ENCODE measurements around the gene CNOT4. TPM values are rescaled to one million over a fixed set of nuclear protein-coding genes. Genes with fewer than 3 reads are reported as not detected.

CNOT4 gene
- total RNA-seq, 1 donor from 2014 or later, result 33.4 TPM

- Mint-ChIP-seq H3K9me3 (peaks cover 7% of the 10 kb centered on the region), H3K27ac (no peak overlapping the region), H3K4me1 (no peaks in the 10 kb centered on the region), H3K36me3 (no peaks in the 10 kb centered on the region), H3K4me3 (no peak overlapping the region), H3K27me3 (ENCODE audit: low read depth) (no peaks in the 10 kb centered on the region)
- no peak for DNase-seq (ENCODE audit: low spot score in 2 of 2, unreplicated experiment in 2 of 2)
- TF ChIP-seq CTCF (IDR thresholded peaks at IDR 0.05; ENCODE audit: unreplicated experiment), result no peak
Observed at GRCh38 chr7:135522509-135522908, 12.6 kb upstream of the CNOT4 start.

GRCh38 chr7:135519871-135520270, 10.0 kb upstream of the CNOT4 start:
- Mint-ChIP-seq H3K9me3 (peaks cover 7% of the 10 kb centered on the region), H3K4me3 (no peak overlapping the region), H3K27me3 (ENCODE audit: low read depth) (no peaks in the 10 kb centered on the region), H3K4me1 (no peaks in the 10 kb centered on the region), H3K36me3 (no peaks in the 10 kb centered on the region), H3K27ac (no peak overlapping the region)
- no peak for TF ChIP-seq CTCF (IDR thresholded peaks at IDR 0.05; ENCODE audit: unreplicated experiment)
- no peak for DNase-seq (ENCODE audit: low spot score in 2 of 2, unreplicated experiment in 2 of 2)

- H3K27me3 Mint-ChIP-seq (ENCODE audit: low read depth), result no peaks in the 10 kb centered on the region
- no peak for TF ChIP-seq CTCF (IDR thresholded peaks at IDR 0.05; ENCODE audit: unreplicated experiment)
- no peaks in the 10 kb centered on the region for H3K36me3 Mint-ChIP-seq
- no peaks in the 10 kb centered on the region for H3K4me1 Mint-ChIP-seq
- peaks cover 7% of the 10 kb centered on the region for H3K9me3 Mint-ChIP-seq
- DNase-seq (ENCODE audit: low spot score in 2 of 2, unreplicated experiment in 2 of 2), result no peak
- H3K27ac Mint-ChIP-seq, result no peak overlapping the region
- H3K4me3 Mint-ChIP-seq, result no peak overlapping the region
Observed at GRCh38 chr7:135519233-135519688, 9.4 kb upstream of the CNOT4 start.

GRCh38 chr7:135518748-135519147, 8.8 kb upstream of the CNOT4 start:
- no peak overlapping the region for H3K27ac Mint-ChIP-seq
- no peaks in the 10 kb centered on the region for H3K4me1 Mint-ChIP-seq
- no peak for TF ChIP-seq CTCF (IDR thresholded peaks at IDR 0.05; ENCODE audit: unreplicated experiment)
- no peak for DNase-seq (ENCODE audit: low spot score in 2 of 2, unreplicated experiment in 2 of 2)
- H3K27me3 Mint-ChIP-seq (ENCODE audit: low read depth), result no peaks in the 10 kb centered on the region
- no peaks in the 10 kb centered on the region for H3K36me3 Mint-ChIP-seq
- H3K9me3 Mint-ChIP-seq, result peaks cover 6% of the 10 kb centered on the region
- H3K4me3 Mint-ChIP-seq, result no peak overlapping the region

- Mint-ChIP-seq H3K4me3 (no peak overlapping the region), H3K9me3 (no peaks in the 10 kb centered on the region), H3K36me3 (no peaks in the 10 kb centered on the region), H3K27ac (no peak overlapping the region), H3K27me3 (ENCODE audit: low read depth) (no peaks in the 10 kb centered on the region), H3K4me1 (no peaks in the 10 kb centered on the region)
- no peak for DNase-seq (ENCODE audit: low spot score in 2 of 2, unreplicated experiment in 2 of 2)
- TF ChIP-seq CTCF (IDR thresholded peaks at IDR 0.05; ENCODE audit: unreplicated experiment), result no peak
Observed at GRCh38 chr7:135517060-135517459, 7.2 kb upstream of the CNOT4 start.

GRCh38 chr7:135514856-135515255, 5.0 kb upstream of the CNOT4 start:
- Mint-ChIP-seq H3K27me3 (ENCODE audit: low read depth) (no peaks in the 10 kb centered on the region), H3K4me3 (no peak overlapping the region), H3K4me1 (no peaks in the 10 kb centered on the region), H3K27ac (no peak overlapping the region), H3K9me3 (no peaks in the 10 kb centered on the region), H3K36me3 (no peaks in the 10 kb centered on the region)
- no peak for TF ChIP-seq CTCF (IDR thresholded peaks at IDR 0.05; ENCODE audit: unreplicated experiment)
- DNase-seq (ENCODE audit: low spot score in 2 of 2, unreplicated experiment in 2 of 2), result no peak
